ENCODE data around the gene EMX1. TPM values are rescaled to one million over a fixed set of nuclear protein-coding genes. Genes with fewer than 3 reads are reported as not detected.

The EMX1 gene
- polyA plus RNA-seq, 1 donor from 2014 or later, result 0.33 TPM

GRCh38 chr2:72940361-72940760, 23.0 kb downstream of the EMX1 start:
- H2AFZ ChIP-seq (ENCODE audit: low read depth, low read length), result no peak overlapping the region
- H3K4me2 ChIP-seq (ENCODE audit: low read length), result no peak overlapping the region

GRCh38 chr2:72940786-72941185, 23.5 kb downstream of the EMX1 start:
- Histone ChIP-seq H3K9me3 (ENCODE audit: low read length) (no peaks in the 10 kb centered on the region), H3K4me3 (ENCODE audit: low read length) (no peak overlapping the region), H4K20me1 (ENCODE audit: insufficient read depth) (no peaks in the 10 kb centered on the region), H3K27me3 (ENCODE audit: insufficient read depth, low read depth, low read length) (no peaks in the 10 kb centered on the region), H3F3A (ENCODE audit: insufficient read depth, low read length, poor library complexity, severe bottlenecking) (no peaks in the 10 kb centered on the region), H3K79me2 (replicated peaks; ENCODE audit: insufficient read depth, low read length) (no peaks in the 10 kb centered on the region), H3K27ac (ENCODE audit: low read length) (no peak overlapping the region), H2AFZ (ENCODE audit: low read depth, low read length) (no peak overlapping the region), H3K4me2 (ENCODE audit: low read length) (no peak overlapping the region), H3K9me2 (ENCODE audit: insufficient read depth, low read length) (no peaks in the 10 kb centered on the region), H3K36me3 (ENCODE audit: insufficient read depth, low read length) (no peaks in the 10 kb centered on the region), H3K9ac (ENCODE audit: low read length) (no peak overlapping the region)
- TF ChIP-seq CTCF (IDR thresholded peaks at IDR 0.05; ENCODE audit: poor library complexity, severe bottlenecking), result no peak
- TF ChIP-seq RAD21 (conservative IDR thresholded peaks at IDR 0.05), result no peak
- TF ChIP-seq SMC3 (conservative IDR thresholded peaks at IDR 0.05; ENCODE audit: poor library complexity), result no peak
- TF ChIP-seq TAF1 (IDR thresholded peaks at IDR 0.05; ENCODE audit: low read depth), result no peak
- no peak for TF ChIP-seq EP300 (conservative IDR thresholded peaks at IDR 0.05; ENCODE audit: poor library complexity, severe bottlenecking)
- no peak for TF ChIP-seq REST (IDR thresholded peaks at IDR 0.05; ENCODE audit: borderline replicate concordance)
- TF ChIP-seq POLR2AphosphoS5 (IDR thresholded peaks at IDR 0.05), result no peak

More at GRCh38 chr2:72940361-72940760, 23.0 kb downstream of the EMX1 start:
- TF ChIP-seq POLR2AphosphoS5 (IDR thresholded peaks at IDR 0.05), result no peak
- TF ChIP-seq TAF1 (IDR thresholded peaks at IDR 0.05; ENCODE audit: low read depth), result no peak
- no peak for TF ChIP-seq SMC3 (conservative IDR thresholded peaks at IDR 0.05; ENCODE audit: poor library complexity)
- no peak for TF ChIP-seq REST (IDR thresholded peaks at IDR 0.05; ENCODE audit: borderline replicate concordance)
- no peak for TF ChIP-seq RAD21 (conservative IDR thresholded peaks at IDR 0.05)
- TF ChIP-seq MXI1 (conservative IDR thresholded peaks at IDR 0.05; ENCODE audit: poor library complexity, severe bottlenecking), result no peak
- TF ChIP-seq CTCF (IDR thresholded peaks at IDR 0.05; ENCODE audit: poor library complexity, severe bottlenecking), result no peak
- TF ChIP-seq EZH2 (IDR thresholded peaks at IDR 0.05; ENCODE audit: borderline replicate concordance, insufficient read depth, low read length, poor library complexity, severe bottlenecking), result no peak
- TF ChIP-seq EP300 (conservative IDR thresholded peaks at IDR 0.05; ENCODE audit: poor library complexity, severe bottlenecking), result no peak
- Histone ChIP-seq H4K20me1 (ENCODE audit: insufficient read depth) (no peaks in the 10 kb centered on the region), H3K27me3 (ENCODE audit: insufficient read depth, low read depth, low read length) (no peaks in the 10 kb centered on the region), H3K36me3 (ENCODE audit: insufficient read depth, low read length) (no peaks in the 10 kb centered on the region), H3K9me2 (ENCODE audit: insufficient read depth, low read length) (no peaks in the 10 kb centered on the region), H3K9ac (ENCODE audit: low read length) (no peak overlapping the region), H3K79me2 (replicated peaks; ENCODE audit: insufficient read depth, low read length) (no peaks in the 10 kb centered on the region), H3K4me3 (ENCODE audit: low read length) (no peak overlapping the region), H3K9me3 (ENCODE audit: low read length) (no peaks in the 10 kb centered on the region), H3K27ac (ENCODE audit: low read length) (no peak overlapping the region), H3F3A (ENCODE audit: insufficient read depth, low read length, poor library complexity, severe bottlenecking) (no peaks in the 10 kb centered on the region)

Measured in neural cell (in vitro differentiated cells).